MCF 10A (cell line): ENCODE measurements around the gene MAPK6. TPM values are rescaled to one million over a fixed set of nuclear protein-coding genes. Genes with fewer than 3 reads are reported as not detected.

Experiments
- BruUV-seq: library from RNA; stranded (reverse); fragments of 400-500 nt; replicated peaks from 2 replicates; lab custom pipeline; 2021; lab: Mats Ljungman, UMichigan
- CTCF ChIA-PET: fragments of 300-600 bp; sonication (Branson Sonifier 250); formaldehyde crosslinking; extraction: SDS; loops from one replicate; lab custom pipeline; 2021; ENCODE audit warnings: antibody characterized with exemption, inconsistent platforms; lab: Yijun Ruan, JAX
- POLR2A ChIA-PET: fragments of 300-600, 350-650 bp; sonication (Branson Sonifier 250); formaldehyde crosslinking; extraction: SDS; loops from one replicate; lab custom pipeline; 2020; ENCODE audit warnings: antibody characterized with exemption, inconsistent platforms; lab: Yijun Ruan, JAX
- DNase-seq: peaks from one replicate; pipeline ENCODE4 v3.0.0-alpha.2; 2018; ENCODE audit not compliant: unreplicated experiment
- H3K27ac Mint-ChIP-seq: one replicate; pipeline ENCODE4 v1.8.0; 2022; ENCODE audit warnings: mild to moderate bottlenecking, low read depth, mixed read lengths; ENCODE audit not compliant: unreplicated experiment
- H3K27me3 Mint-ChIP-seq: one replicate; pipeline ENCODE4 v1.8.0; 2022; ENCODE audit warnings: mixed read lengths; ENCODE audit not compliant: insufficient read depth, unreplicated experiment
- H3K36me3 Mint-ChIP-seq: one replicate; pipeline ENCODE4 v1.8.0; 2022; ENCODE audit warnings: mild to moderate bottlenecking, moderate library complexity, mixed read lengths; ENCODE audit not compliant: insufficient read depth, unreplicated experiment
- H3K4me1 Mint-ChIP-seq: one replicate; pipeline ENCODE4 v1.8.0; 2022; ENCODE audit warnings: mixed read lengths; ENCODE audit not compliant: insufficient read depth, unreplicated experiment
- H3K4me3 Mint-ChIP-seq: one replicate; pipeline ENCODE4 v1.8.0; 2022; ENCODE audit warnings: mild to moderate bottlenecking, moderate library complexity, mixed read lengths; ENCODE audit not compliant: unreplicated experiment
- H3K9me3 Mint-ChIP-seq: one replicate; pipeline ENCODE4 v1.8.0; 2022; ENCODE audit warnings: mixed read lengths; ENCODE audit not compliant: unreplicated experiment
- CTCF ChIP-seq: fragments of 200-600 bp; IDR thresholded peaks from one replicate; pipeline ENCODE4 v1.8.0; 2022; ENCODE audit warnings: antibody characterized with exemption, mild to moderate bottlenecking; ENCODE audit not compliant: unreplicated experiment
- intact Hi-C: fragments of 100-400 bp; cut with micrococcal nuclease; formaldehyde crosslinking; loops from 2 replicates; pipeline ENCODE4 v1.14.1; 2022
- total RNA-seq: library from RNA; stranded (reverse); gene quantifications from 2 replicates; pipeline ENCODE4 v1.2.3, GENCODE V29; 2022

The MAPK6 gene
- total RNA-seq, 1 experiment from 2014 or later: 106 TPM

- no TSS peak for BruUV-seq
- CTCF ChIA-PET: interaction anchor here (0.6 to 1.2 kb wide), 4 partner anchors 9 to 133 kb away, joined by 3 to 8 read pairs (median 4); no protein-coding TSS in a partner anchor
These were observed 88.2 kb downstream of the MAPK6 start for GRCh38 chr15:52107238-52107637.

GRCh38 chr15:52109559-52110451, 90.8 kb downstream of the MAPK6 start:
- Mint-ChIP-seq H3K4me3 (no peak overlapping the region), H3K27me3 (no peaks in the 10 kb centered on the region), H3K27ac (no peak overlapping the region), H3K9me3 (no peaks in the 10 kb centered on the region), H3K4me1 (peaks cover 10% of the 10 kb centered on the region), H3K36me3 (peaks cover 4% of the 10 kb centered on the region)
- DNase-seq: no peak
- intact Hi-C loops: no loop called here
- CTCF ChIA-PET: interaction anchor here (0.6 to 1.2 kb wide), 4 partner anchors 29 to 152 kb away, joined by 3 read pairs; no protein-coding TSS in a partner anchor
- no peak for TF ChIP-seq CTCF
- POLR2A ChIA-PET: interaction anchor here (0.5 to 0.7 kb wide), 4 partner anchors 9 to 440 kb away, joined by 3 read pairs; no protein-coding TSS in a partner anchor
- BruUV-seq: no TSS peak

More at GRCh38 chr15:52107238-52107637, 88.2 kb downstream of the MAPK6 start:
- H3K9me3 Mint-ChIP-seq: no peaks in the 10 kb centered on the region
- peaks cover 26% of the 10 kb centered on the region for H3K4me1 Mint-ChIP-seq
- intact Hi-C loops: no loop called here
- H3K27me3 Mint-ChIP-seq: no peaks in the 10 kb centered on the region
- TF ChIP-seq CTCF: no peak
- no peaks in the 10 kb centered on the region for H3K36me3 Mint-ChIP-seq
- H3K27ac Mint-ChIP-seq: no peak overlapping the region
- no peak for DNase-seq
- no peak overlapping the region for H3K4me3 Mint-ChIP-seq
- POLR2A ChIA-PET: interaction anchor here (0.9 to 2.5 kb wide), 4 partner anchors 10 to 38 kb away, joined by 3 to 9 read pairs (median 4); no protein-coding TSS in a partner anchor

GRCh38 chr15:52111517-52112202, 92.6 kb downstream of the MAPK6 start:
- intact Hi-C loops: no loop called here
- POLR2A ChIA-PET: interaction anchor here (1.4 kb wide), 1 partner anchor 17 kb away, joined by 4 read pairs; no protein-coding TSS in a partner anchor
- Mint-ChIP-seq H3K9me3 (no peaks in the 10 kb centered on the region), H3K27ac (no peak overlapping the region), H3K27me3 (no peaks in the 10 kb centered on the region), H3K4me1 (peaks cover 1% of the 10 kb centered on the region), H3K36me3 (peaks cover 4% of the 10 kb centered on the region), H3K4me3 (no peak overlapping the region)
- no peak for DNase-seq
- BruUV-seq: no TSS peak
- CTCF ChIA-PET: no interaction called here
- no peak for TF ChIP-seq CTCF

GRCh38 chr15:52112203-52112750, 93.3 kb downstream of the MAPK6 start:
- ChIA-PET POLR2A (no interaction called here), CTCF (no interaction called here)
- intact Hi-C loops: no loop called here
- Mint-ChIP-seq H3K27ac (no peak overlapping the region), H3K9me3 (no peaks in the 10 kb centered on the region), H3K4me1 (peaks cover 2% of the 10 kb centered on the region), H3K4me3 (no peak overlapping the region), H3K27me3 (no peaks in the 10 kb centered on the region), H3K36me3 (peaks cover 4% of the 10 kb centered on the region)
- no TSS peak for BruUV-seq
- TF ChIP-seq CTCF: no peak
- DNase-seq: no peak
